NCI-H774 (cell line): Measurements from ENCODE around the gene TENT4A.
"Not testable (repeated sequence)": the region's sequence is repeated elsewhere in the genome, so short reads cannot be mapped to it uniquely, and the experiment has no call there.

Source experiments
- DNase-seq: peaks from one replicate; lab custom pipeline; 2025; lab: John Stamatoyannopoulos, UW

The TENT4A gene

GRCh38 chr5:6713274-6714225, at the start of gene TENT4A:
TSS of gene TENT4A (plus strand) at chr5:6713432. CDS start at chr5:6713984, 552 bp downstream.
- no peak for DNase-seq

- no peak for DNase-seq
Observed at GRCh38 chr5:6666762-6667161, 46.5 kb upstream of the TENT4A start.

- DNase-seq: no peak
Observed at GRCh38 chr5:6667648-6668047, 45.6 kb upstream of the TENT4A start.

GRCh38 chr5:6668717-6669116, 44.5 kb upstream of the TENT4A start:
- DNase-seq: not testable (repeated sequence)

- DNase-seq: no peak
Observed at GRCh38 chr5:6673031-6673430, 40.2 kb upstream of the TENT4A start.

- no peak for DNase-seq
Observed at GRCh38 chr5:6673963-6674362, 39.3 kb upstream of the TENT4A start.

GRCh38 chr5:6674421-6674820, 38.8 kb upstream of the TENT4A start:
- peak; percentile 34 for DNase-seq

GRCh38 chr5:6674886-6675285, 38.3 kb upstream of the TENT4A start:
- DNase-seq: no peak

- no peak for DNase-seq
Observed at GRCh38 chr5:6675784-6676491, 37.3 kb upstream of the TENT4A start.

- DNase-seq: no peak
Observed at GRCh38 chr5:6676702-6677101, 36.5 kb upstream of the TENT4A start.

- DNase-seq: no peak
Observed at GRCh38 chr5:6678385-6678784, 34.8 kb upstream of the TENT4A start.

- no peak for DNase-seq
Observed at GRCh38 chr5:6680922-6681321, 32.3 kb upstream of the TENT4A start.

- no peak for DNase-seq
Observed at GRCh38 chr5:6681682-6682081, 31.6 kb upstream of the TENT4A start.

- no peak for DNase-seq
Observed at GRCh38 chr5:6682239-6682638, 31.0 kb upstream of the TENT4A start.

GRCh38 chr5:6683241-6683640, 30.0 kb upstream of the TENT4A start:
- no peak for DNase-seq

GRCh38 chr5:6684075-6684474, 29.2 kb upstream of the TENT4A start:
- DNase-seq: no peak

GRCh38 chr5:6686501-6686900, 26.7 kb upstream of the TENT4A start:
- no peak for DNase-seq

GRCh38 chr5:6686915-6687409, 26.3 kb upstream of the TENT4A start:
- DNase-seq: no peak

GRCh38 chr5:6687505-6687904, 25.7 kb upstream of the TENT4A start:
- DNase-seq: no peak

GRCh38 chr5:6692906-6693305, 20.3 kb upstream of the TENT4A start:
- DNase-seq: no peak

- no peak for DNase-seq
Observed at GRCh38 chr5:6698696-6699095, 14.5 kb upstream of the TENT4A start.

- DNase-seq: no peak
Observed at GRCh38 chr5:6699357-6699756, 13.9 kb upstream of the TENT4A start.

- no peak for DNase-seq
Observed at GRCh38 chr5:6700074-6700684, 13.1 kb upstream of the TENT4A start.
